Neural progenitor cell (in vitro differentiated cells): ENCODE data around the gene PTPRN2. TPM values are rescaled to one million over a fixed set of nuclear protein-coding genes. Genes with fewer than 3 reads are reported as not detected.

Experiments
- DNase-seq: peaks from one replicate; pipeline ENCODE4 v3.0.0-alpha.2; 2016; ENCODE audit warnings: low spot score
- H2AFZ ChIP-seq: fragments of 200-600 bp; sonication (generic); replicated peaks from 2 replicates; pipeline ENCODE4 v1.6.1; 2016; ENCODE audit warnings: antibody characterized with exemption
- H3F3A ChIP-seq: fragments of 200-600 bp; sonication (generic); 2 replicates; pipeline ENCODE4 v1.6.1; 2016; ENCODE audit warnings: antibody characterized with exemption, low read depth
- H3K27ac ChIP-seq: fragments of 200-600 bp; sonication (generic); 2 replicates; pipeline ENCODE4 v1.5.1; 2016; ENCODE audit warnings: mild to moderate bottlenecking
- H3K27me3 ChIP-seq: fragments of 200-600 bp; sonication (generic); 2 replicates; pipeline ENCODE4 v1.6.1; 2016; ENCODE audit warnings: mild to moderate bottlenecking, moderate library complexity
- H3K36me3 ChIP-seq: fragments of 200-600 bp; sonication (generic); 2 replicates; pipeline ENCODE4 v1.5.1; 2016
- H3K4me1 ChIP-seq: fragments of 200-600 bp; sonication (generic); 2 replicates; pipeline ENCODE4 v1.6.1; 2016; ENCODE audit warnings: mixed run types
- H3K4me2 ChIP-seq: fragments of 200-600 bp; sonication (generic); 2 replicates; pipeline ENCODE4 v1.6.1; 2016
- H3K4me3 ChIP-seq: fragments of 200-600 bp; sonication (generic); 2 replicates; pipeline ENCODE4 v1.5.1; 2016
- H3K79me2 ChIP-seq: fragments of 200-600 bp; sonication (generic); 2 replicates; pipeline ENCODE4 v1.6.1; 2016; ENCODE audit warnings: low read depth
- H3K9ac ChIP-seq: fragments of 200-600 bp; sonication (generic); 2 replicates; pipeline ENCODE4 v1.6.1; 2016
- H3K9me3 ChIP-seq: fragments of 200-600 bp; sonication (generic); 2 replicates; pipeline ENCODE4 v1.5.1; 2016; ENCODE audit warnings: low read depth
- H4K20me1 ChIP-seq: fragments of 200-600 bp; sonication (generic); 2 replicates; pipeline ENCODE4 v1.6.1; 2016; ENCODE audit warnings: low read depth
- H3K27ac Mint-ChIP-seq: 3 replicates; pipeline ENCODE4 v1.8.0; 2021; ENCODE audit warnings: mixed read lengths
- H3K27me3 Mint-ChIP-seq: 2 replicates; pipeline ENCODE4 v1.8.0; 2022; ENCODE audit warnings: low read depth, mild to moderate bottlenecking, inconsistent platforms, moderate library complexity, mixed read lengths; ENCODE audit not compliant: insufficient read depth
- H3K36me3 Mint-ChIP-seq: 3 replicates; pipeline ENCODE4 v1.8.0; 2021; ENCODE audit warnings: mixed read lengths
- H3K4me1 Mint-ChIP-seq: 3 replicates; pipeline ENCODE4 v1.8.0; 2021; ENCODE audit warnings: mixed read lengths
- H3K4me3 Mint-ChIP-seq: 3 replicates; pipeline ENCODE4 v1.8.0; 2021; ENCODE audit warnings: mild to moderate bottlenecking, moderate library complexity, mixed read lengths
- H3K9me3 Mint-ChIP-seq: 3 replicates; pipeline ENCODE4 v1.8.0; 2020; ENCODE audit warnings: mixed read lengths
- CTCF ChIP-seq: fragments of 200-600 bp; sonication (generic); IDR thresholded peaks from 2 replicates; pipeline ENCODE4 v1.5.1; 2017; ENCODE audit warnings: antibody characterized with exemption, mild to moderate bottlenecking
- EZH2 ChIP-seq: fragments of 200-600 bp; sonication (generic); IDR thresholded peaks from 2 replicates; pipeline ENCODE4 v1.6.1; 2017; ENCODE audit warnings: antibody characterized with exemption, mild to moderate bottlenecking, moderate library complexity
- EZH2phosphoT487 ChIP-seq: fragments of 200-600 bp; sonication (generic); IDR thresholded peaks from 2 replicates; pipeline ENCODE4 v1.6.1; 2017; ENCODE audit warnings: antibody characterized with exemption
- total RNA-seq: library from RNA; depleted of rRNA; stranded (reverse); fragments of >200 nt; gene quantifications from 2 replicates; pipeline ENCODE4 v1.2.3, GENCODE V29; 2015; ENCODE audit warnings: low replicate concordance

PTPRN2 gene
- total RNA-seq, 1 donor from 2014 or later, result 3.0 TPM

GRCh38 chr7:157792241-157793086, 795.2 kb downstream of the PTPRN2 start:
- Mint-ChIP-seq H3K27me3 (peaks cover 13% of the 10 kb centered on the region), H3K4me3 (no peak overlapping the region), H3K4me1 (peaks cover 30% of the 10 kb centered on the region), H3K36me3 (no peaks in the 10 kb centered on the region), H3K27ac (no peak overlapping the region), H3K9me3 (peaks cover 6% of the 10 kb centered on the region)
- no peak for DNase-seq
- H2AFZ ChIP-seq, result no peak overlapping the region
- no peak overlapping the region for H3K4me3 ChIP-seq
- peaks cover 7% of the 10 kb centered on the region for H3F3A ChIP-seq
- no peak overlapping the region for H3K9ac ChIP-seq
- H3K4me2 ChIP-seq, result no peak overlapping the region
- TF ChIP-seq EZH2phosphoT487 (no peak), CTCF (no peak), EZH2 (no peak)
- H3K79me2 ChIP-seq, result no peaks in the 10 kb centered on the region
- peaks cover 10% of the 10 kb centered on the region for H3K4me1 ChIP-seq
- H3K9me3 ChIP-seq, result no peaks in the 10 kb centered on the region
- no peaks in the 10 kb centered on the region for H3K27me3 ChIP-seq
- no peaks in the 10 kb centered on the region for H4K20me1 ChIP-seq
- H3K27ac ChIP-seq, result no peak overlapping the region
- H3K36me3 ChIP-seq, result no peaks in the 10 kb centered on the region

- Histone ChIP-seq H4K20me1 (no peaks in the 10 kb centered on the region), H3K9me3 (no peaks in the 10 kb centered on the region), H3K9ac (no peak overlapping the region), H3K27ac (no peak overlapping the region), H2AFZ (no peak overlapping the region), H3K4me2 (no peak overlapping the region), H3K4me1 (peaks cover 10% of the 10 kb centered on the region), H3K36me3 (no peaks in the 10 kb centered on the region), H3K27me3 (no peaks in the 10 kb centered on the region), H3F3A (peaks cover 7% of the 10 kb centered on the region), H3K4me3 (no peak overlapping the region), H3K79me2 (no peaks in the 10 kb centered on the region)
- H3K27ac Mint-ChIP-seq, result no peak overlapping the region
- H3K9me3 Mint-ChIP-seq, result peaks cover 6% of the 10 kb centered on the region
- peaks cover 13% of the 10 kb centered on the region for H3K27me3 Mint-ChIP-seq
- peaks cover 30% of the 10 kb centered on the region for H3K4me1 Mint-ChIP-seq
- no peaks in the 10 kb centered on the region for H3K36me3 Mint-ChIP-seq
- no peak for DNase-seq
- no peak overlapping the region for H3K4me3 Mint-ChIP-seq
- TF ChIP-seq EZH2, result no peak
- no peak for TF ChIP-seq EZH2phosphoT487
- no peak for TF ChIP-seq CTCF
These were observed 796.0 kb downstream of the PTPRN2 start for GRCh38 chr7:157791666-157792065.

- no peaks in the 10 kb centered on the region for H3K36me3 Mint-ChIP-seq
- peaks cover 13% of the 10 kb centered on the region for H3K27me3 Mint-ChIP-seq
- Histone ChIP-seq H3K27me3 (no peaks in the 10 kb centered on the region), H3K79me2 (no peaks in the 10 kb centered on the region), H3K9ac (no peak overlapping the region), H3F3A (peaks cover 7% of the 10 kb centered on the region), H3K4me3 (no peak overlapping the region), H3K4me1 (peaks cover 10% of the 10 kb centered on the region), H3K36me3 (no peaks in the 10 kb centered on the region), H3K9me3 (no peaks in the 10 kb centered on the region), H3K27ac (no peak overlapping the region), H2AFZ (no peak overlapping the region), H3K4me2 (no peak overlapping the region), H4K20me1 (no peaks in the 10 kb centered on the region)
- H3K9me3 Mint-ChIP-seq, result peaks cover 3% of the 10 kb centered on the region
- H3K4me1 Mint-ChIP-seq, result peaks cover 30% of the 10 kb centered on the region
- no peak for DNase-seq
- no peak for TF ChIP-seq EZH2
- no peak overlapping the region for H3K27ac Mint-ChIP-seq
- H3K4me3 Mint-ChIP-seq, result no peak overlapping the region
These were observed 796.4 kb downstream of the PTPRN2 start for GRCh38 chr7:157791261-157791660.

GRCh38 chr7:157789942-157790341, 797.7 kb downstream of the PTPRN2 start:
- DNase-seq, result no peak
- H3K27ac ChIP-seq, result no peak overlapping the region
- Mint-ChIP-seq H3K4me1 (peaks cover 26% of the 10 kb centered on the region), H3K9me3 (peaks cover 2% of the 10 kb centered on the region), H3K27me3 (peaks cover 6% of the 10 kb centered on the region), H3K4me3 (no peak overlapping the region), H3K27ac (peak overlapping the region; percentile 12), H3K36me3 (no peaks in the 10 kb centered on the region)
- no peaks in the 10 kb centered on the region for H3K27me3 ChIP-seq
- H3K9me3 ChIP-seq, result no peaks in the 10 kb centered on the region
- TF ChIP-seq EZH2 (no peak), EZH2phosphoT487 (no peak), CTCF (no peak)
- no peak overlapping the region for H3K4me2 ChIP-seq
- no peaks in the 10 kb centered on the region for H4K20me1 ChIP-seq
- no peak overlapping the region for H2AFZ ChIP-seq
- H3K9ac ChIP-seq, result no peak overlapping the region
- H3K4me1 ChIP-seq, result peaks cover 9% of the 10 kb centered on the region
- H3F3A ChIP-seq, result peaks cover 7% of the 10 kb centered on the region
- H3K4me3 ChIP-seq, result no peak overlapping the region
- no peaks in the 10 kb centered on the region for H3K79me2 ChIP-seq
- no peaks in the 10 kb centered on the region for H3K36me3 ChIP-seq
